COR-L47 (cell line): ENCODE data around the gene LYVE1.

Source experiments
- DNase-seq: peaks from one replicate; lab custom pipeline; 2025; lab: John Stamatoyannopoulos, UW

Gene LYVE1

GRCh38 chr11:10520562-10520961 is 47.9 kb downstream of the LYVE1 start:
- DNase-seq, result no peak

GRCh38 chr11:10519630-10520029 is 48.8 kb downstream of the LYVE1 start:
- no peak for DNase-seq

GRCh38 chr11:10518891-10519290 is 49.6 kb downstream of the LYVE1 start:
- no peak for DNase-seq

DNA sequence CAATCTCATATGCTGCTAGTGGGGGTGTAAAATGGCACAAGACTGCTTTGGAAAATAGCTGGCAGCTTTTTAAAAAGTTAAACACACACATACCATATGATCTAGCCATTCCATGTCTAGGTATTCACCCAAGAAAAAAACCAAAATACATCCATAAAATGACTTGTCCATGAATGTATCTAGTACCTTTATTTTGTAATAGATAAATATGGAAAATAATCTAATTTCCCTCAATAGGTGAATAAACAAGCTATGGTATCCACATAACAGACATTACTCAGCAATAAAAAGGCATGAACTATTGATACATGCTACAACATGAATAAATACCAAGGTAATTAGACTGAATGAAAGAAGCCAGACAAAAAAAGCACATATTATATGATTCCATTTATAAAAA is 50.3 kb downstream of the LYVE1 start:
- no peak for DNase-seq

DNA sequence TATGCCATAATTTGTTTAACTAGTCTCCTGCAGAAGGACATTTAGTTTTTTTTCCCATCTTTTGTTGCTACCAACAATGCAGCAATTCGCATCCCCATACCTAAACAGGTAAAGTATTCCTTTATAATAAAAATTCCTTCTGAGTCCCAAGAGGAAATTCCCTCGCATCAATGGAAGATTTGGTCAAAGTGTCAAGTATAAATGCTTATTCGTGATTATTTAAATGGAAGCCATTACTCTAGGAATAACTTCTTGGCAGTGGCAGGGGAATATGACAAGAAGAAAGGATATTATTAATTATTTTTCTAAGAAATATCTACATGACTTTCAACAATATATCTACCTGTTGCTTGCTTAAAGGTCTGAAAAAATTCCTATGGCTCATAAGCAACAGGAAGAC is 53.0 kb downstream of the LYVE1 start:
- no peak for DNase-seq

DNA sequence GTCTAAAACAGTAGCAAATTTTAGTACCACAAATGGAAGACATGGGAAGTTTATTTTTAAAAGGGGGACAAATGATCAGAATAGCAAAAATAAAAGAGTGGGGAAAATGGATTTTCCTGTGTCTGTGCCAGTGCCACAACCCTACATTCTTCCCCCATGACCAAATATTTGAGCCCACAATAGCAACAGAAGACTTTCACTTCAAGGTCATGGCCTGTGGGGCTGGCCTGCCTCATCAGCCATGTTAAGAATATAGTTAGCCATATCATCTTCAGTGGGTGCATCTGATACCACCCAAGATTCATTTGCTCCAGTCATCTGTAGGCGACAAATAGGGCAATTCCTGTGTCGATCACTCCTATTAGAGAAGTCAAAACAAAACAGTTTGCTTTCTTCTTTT is 53.8 kb downstream of the LYVE1 start:
- no peak for DNase-seq

DNA sequence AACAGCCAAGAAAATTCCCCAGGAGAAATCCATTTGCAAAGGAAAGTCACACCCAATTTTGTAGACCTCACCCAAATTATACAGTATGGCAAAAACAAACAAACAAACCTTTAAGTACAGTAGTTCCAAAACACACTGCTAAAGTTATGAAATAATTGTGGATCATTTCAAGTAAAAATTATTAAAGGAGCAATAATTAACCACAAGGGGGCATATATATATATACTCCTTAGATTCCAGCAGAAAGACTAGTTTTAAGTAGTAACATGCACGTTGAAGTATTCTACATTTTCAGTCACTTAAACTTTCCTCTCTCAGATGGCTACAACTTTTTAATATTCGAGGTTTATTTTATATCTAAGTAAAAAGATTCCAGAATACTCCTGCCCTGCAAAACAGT is 54.3 kb downstream of the LYVE1 start:
- DNase-seq, result peak; percentile 6

GRCh38 chr11:10511181-10511621 is 57.3 kb downstream of the LYVE1 start:
- DNase-seq, result no peak
